Measurements from ENCODE around the gene GTF3C1.

DNA sequence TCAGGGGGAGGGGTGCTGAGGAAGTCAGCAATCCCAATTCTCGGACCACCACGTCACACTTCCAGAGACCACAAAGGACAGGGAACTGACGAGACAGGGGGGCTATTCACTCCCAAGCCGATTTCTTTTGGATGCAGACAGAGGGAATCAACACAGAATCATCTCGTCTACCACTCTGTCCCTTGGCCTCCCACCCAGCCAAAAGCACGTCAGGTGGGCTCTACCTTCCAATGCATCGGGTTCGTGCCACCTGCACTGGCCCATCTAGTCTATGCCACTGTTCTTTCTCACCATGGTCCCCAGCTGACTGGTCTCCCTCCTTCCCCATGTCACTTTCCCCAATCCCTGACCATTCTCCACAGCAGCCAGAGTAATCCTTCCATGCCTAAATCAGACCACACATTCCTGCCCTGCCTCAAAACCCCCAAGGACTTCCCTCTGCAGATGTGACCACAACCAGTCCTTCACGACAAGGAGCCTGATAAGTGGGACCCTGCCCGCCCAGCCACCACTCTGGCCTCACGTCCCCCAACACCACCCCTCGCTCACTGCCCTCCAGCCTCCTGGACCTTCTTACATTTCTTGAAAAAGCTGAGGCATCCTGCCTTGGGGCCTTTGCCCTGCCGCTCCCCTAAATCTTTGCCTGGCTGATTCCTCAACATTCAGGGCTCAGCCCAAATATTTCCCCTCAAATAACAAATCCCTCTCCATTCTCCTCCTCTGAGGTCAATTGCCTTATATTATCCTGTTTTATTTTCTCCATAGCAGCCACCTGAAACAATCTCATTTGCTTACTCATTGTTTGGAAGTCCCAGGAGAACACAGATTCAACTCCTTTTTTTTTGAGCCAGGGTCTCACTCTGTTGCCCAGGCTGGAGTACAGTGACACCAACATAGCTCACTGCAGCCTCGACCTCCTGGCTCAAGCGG lies 77.4 kb downstream of the GTF3C1 start:
- TF ChIP-seq, protein P1, sequence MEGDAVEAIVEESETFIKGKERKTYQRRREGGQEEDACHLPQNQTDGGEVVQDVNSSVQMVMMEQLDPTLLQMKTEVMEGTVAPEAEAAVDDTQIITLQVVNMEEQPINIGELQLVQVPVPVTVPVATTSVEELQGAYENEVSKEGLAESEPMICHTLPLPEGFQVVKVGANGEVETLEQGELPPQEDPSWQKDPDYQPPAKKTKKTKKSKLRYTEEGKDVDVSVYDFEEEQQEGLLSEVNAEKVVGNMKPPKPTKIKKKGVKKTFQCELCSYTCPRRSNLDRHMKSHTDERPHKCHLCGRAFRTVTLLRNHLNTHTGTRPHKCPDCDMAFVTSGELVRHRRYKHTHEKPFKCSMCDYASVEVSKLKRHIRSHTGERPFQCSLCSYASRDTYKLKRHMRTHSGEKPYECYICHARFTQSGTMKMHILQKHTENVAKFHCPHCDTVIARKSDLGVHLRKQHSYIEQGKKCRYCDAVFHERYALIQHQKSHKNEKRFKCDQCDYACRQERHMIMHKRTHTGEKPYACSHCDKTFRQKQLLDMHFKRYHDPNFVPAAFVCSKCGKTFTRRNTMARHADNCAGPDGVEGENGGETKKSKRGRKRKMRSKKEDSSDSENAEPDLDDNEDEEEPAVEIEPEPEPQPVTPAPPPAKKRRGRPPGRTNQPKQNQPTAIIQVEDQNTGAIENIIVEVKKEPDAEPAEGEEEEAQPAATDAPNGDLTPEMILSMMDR (IDR thresholded peaks at IDR 0.05) = no peak
- TF ChIP-seq POLR2A (IDR thresholded peaks at IDR 0.05) = no peak
